OCI-M1 (cell line): ENCODE data around the gene BAIAP2.

Experiments
- DNase-seq: peaks from one replicate; lab custom pipeline; 2025; lab: John Stamatoyannopoulos, UW

The BAIAP2 gene

DNA sequence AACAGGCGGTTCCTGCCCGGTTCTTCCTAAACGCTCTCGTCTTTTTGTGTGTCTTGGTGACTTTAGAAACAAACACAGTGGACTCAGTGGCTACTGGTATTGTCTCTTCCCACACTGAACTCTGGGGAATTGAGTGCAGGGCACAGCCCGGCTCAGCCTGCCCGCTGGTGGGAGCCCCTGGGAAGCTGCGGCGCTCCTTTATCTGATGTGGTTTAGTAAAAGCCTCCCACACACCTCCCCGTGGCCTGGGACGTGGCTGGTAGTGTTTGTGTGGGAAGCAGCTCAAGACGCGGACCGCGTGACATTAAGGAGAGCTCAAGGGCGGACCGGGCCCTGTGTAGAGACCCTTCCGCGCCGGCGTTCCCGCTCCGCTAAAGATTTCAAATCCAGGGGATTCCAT lies 75.0 kb downstream of the BAIAP2 start:
- DNase-seq, result peak; percentile 73

DNA sequence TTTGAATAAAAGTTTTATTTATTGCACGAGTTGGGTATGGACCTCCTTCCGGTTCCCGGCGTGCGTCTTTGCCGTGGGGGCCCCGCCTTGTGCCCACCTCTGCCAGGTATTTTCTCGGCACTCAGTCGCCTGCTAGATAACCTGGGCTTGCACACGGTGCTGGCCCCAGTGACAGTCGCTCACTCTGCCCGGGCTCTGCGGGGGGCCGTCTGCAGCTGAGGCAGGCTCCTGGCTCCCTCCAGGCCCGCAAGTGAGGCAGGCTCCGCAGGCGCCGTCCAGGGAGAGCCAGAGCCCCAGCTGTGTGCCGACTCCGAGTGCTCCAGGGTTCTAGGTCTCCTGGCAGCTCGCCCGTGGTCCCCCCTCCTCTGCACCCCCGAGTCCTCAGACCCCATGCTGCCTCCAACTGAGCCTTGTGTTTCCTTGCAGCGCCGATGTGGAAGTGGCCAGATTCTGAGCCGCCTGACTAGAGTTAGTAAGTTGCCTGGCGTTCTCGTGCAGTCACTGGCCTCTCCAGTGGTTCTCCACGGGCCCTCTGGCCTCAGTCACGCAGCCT lies 75.6 kb downstream of the BAIAP2 start:
- DNase-seq, result no peak

DNA sequence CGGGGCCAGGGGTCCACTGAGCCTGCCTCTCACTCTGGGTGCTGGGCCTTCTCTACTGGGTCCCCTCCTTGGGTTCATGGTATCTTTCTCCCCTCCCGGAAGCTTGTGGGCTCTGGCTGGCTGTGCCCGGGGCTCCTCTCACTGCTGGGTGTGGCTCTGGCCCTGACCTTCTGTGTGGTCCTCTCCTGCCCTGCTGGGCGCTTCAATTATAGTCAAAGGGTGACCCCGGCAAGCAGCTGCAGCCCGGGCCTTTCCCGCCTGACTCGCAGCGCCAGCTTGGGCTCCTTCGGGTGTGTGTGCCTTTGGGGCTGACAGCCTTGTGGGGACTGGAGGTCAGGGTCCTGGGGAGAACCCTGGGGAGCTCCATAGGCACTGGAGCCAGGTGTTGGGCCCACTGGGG lies 76.1 kb downstream of the BAIAP2 start:
- no peak for DNase-seq

DNA sequence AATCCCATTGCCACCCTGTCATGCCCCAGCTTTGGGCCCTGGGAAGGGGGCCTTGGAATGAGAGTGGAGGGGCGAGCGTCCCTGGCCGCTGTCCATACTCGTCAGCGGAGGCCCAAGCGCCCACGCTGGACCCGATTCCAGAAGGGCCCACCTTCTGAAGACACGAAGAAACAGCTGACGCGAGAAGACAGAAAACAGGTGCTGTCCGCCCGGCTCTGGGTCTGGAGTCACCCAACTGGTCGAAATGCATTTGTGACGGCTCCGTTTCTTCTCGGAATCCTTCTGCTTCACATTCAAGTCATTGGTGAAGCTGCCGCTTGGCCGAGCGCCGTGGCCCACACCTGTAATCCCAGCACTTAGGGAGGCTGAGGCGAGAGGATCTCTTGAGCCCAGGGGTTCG lies 77.5 kb downstream of the BAIAP2 start:
- DNase-seq, result no peak

DNA sequence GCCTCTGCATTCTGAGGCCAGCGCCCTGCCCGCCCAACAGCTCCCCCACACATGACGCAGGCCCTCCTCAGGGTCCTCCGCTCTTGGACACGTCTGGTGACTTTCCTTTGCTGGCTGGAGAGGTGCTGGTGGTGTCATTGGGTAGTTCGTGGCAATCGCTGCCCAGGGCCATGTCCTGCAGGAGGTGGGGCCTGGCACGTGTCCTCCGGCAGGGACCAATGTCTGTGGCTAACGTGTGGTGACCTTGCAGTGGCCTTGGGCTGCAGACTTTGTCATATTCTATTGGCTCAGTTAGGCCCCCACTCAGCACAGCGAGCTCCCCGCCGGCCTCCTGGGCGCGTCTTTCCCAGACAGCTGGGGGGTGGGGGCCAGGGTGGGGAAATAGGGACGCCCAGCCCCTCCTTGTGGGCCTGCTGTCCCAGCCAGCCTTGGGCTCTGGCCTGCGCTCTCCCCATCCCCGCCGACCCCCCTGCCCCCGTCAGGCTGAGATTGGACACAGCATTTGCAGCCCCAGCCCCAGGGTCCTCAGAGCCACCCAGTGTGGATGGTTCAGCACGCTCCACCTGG lies 78.3 kb downstream of the BAIAP2 start:
- no peak for DNase-seq

DNA sequence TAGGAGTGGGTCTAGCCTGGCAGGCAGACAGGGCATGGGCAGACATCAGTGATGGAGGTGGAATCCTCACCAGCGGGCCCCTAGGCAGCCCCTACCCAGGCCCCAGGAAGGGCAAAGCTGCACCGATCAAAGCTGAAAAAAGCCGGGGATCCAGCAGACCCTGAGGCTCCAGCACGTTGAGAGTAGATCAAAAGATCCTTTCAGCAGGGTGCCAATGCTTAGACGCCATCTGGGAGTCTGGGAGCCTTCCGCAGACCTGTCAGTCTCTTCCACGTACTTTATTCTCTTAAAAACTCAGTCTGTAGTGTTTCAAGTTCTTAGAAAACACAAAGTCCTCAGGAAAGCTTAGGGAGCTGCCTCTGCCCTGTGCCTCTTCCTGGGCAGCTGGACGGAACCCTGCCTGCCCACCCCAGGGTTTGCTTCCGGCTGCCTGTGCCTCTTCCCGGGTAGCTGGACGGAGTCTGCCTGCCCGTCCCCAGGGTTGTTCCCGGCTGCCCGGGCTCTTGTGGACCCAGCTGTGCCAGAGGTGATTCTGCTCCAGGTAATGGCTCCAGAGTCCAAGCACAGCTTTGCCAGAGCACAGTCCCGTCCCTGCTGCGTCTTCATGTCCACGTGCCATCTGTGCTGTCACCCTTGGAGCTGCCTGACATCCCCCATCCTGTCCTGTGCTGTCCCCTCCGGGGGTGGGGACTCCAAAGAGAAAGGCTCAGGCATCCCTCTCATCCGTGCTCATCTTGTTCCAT lies 79.6 kb downstream of the BAIAP2 start:
- no peak for DNase-seq

DNA sequence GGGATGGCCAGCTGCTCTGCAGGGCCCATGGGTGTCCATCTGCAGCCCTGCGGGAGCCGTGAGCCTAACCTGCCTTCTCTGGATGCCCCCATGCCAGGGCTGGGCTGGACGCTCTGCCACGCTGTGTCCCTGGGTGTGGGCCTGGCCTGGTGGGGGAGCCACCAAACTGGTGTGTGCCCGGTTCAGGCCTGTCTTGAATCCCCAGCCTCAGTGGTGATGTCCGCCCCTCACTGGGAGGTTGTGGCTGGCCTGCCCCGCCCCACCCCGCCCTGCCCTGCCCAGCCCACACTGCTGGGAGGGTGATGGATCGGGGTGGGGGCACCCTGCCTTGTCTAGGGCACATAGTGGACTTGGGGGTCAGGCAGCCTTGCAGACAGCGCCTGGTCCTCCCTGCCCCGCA lies 80.3 kb downstream of the BAIAP2 start:
- no peak for DNase-seq

DNA sequence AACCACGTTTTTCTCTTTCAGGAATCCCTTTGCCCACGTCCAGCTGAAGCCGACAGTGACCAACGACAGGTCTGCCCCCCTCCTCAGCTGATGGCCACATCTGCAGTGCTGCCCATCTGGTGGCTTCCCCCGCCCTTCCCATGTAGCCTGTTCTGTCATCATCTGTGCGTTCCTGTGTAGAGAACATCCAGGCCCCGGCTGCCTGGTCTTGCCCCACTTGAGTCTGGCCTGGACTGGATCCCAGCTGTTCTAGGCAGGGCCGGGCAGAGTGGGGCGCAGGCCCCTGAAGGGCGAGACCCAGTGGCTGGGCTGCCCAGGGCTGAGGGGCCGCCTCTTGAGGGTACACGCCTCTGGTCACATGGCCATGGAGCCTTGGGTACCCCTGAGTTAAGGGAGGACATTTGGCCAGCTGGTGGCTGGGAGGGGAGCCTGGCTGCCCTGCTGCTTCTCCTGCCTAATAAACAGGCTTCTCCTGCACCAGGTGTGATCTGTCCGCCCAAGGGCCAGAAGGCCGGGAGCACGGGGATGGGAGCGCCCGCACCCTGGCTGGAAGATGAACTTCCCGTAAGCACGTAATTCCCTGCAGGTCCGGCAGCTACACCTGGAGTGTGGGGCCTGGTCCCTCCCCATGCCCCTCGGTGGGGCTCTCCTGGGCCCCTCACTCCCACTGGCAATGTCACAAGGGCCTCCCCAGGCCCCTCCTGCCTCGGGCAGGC lies 81.0 kb downstream of the BAIAP2 start:
- no peak for DNase-seq

DNA sequence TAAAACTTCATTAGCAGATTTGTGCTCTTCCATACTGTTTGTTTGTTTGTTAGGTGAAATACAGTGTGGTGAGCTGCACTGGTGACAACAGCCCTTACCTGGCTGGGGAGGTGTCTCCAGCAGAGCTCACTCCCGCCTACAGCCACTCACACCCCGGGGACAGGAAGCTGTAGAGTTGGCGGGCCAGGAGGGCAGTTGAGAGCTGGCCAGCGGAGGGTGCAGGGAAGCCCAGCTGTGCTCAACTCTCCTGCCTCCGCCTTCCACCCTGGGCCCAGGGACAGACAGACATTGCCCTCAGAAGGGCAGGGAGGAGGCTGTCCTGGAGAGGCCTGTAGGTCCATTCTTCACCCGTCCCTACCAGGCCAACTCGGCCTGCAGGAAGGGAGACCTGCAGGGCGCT lies 81.8 kb downstream of the BAIAP2 start:
- DNase-seq, result no peak

DNA sequence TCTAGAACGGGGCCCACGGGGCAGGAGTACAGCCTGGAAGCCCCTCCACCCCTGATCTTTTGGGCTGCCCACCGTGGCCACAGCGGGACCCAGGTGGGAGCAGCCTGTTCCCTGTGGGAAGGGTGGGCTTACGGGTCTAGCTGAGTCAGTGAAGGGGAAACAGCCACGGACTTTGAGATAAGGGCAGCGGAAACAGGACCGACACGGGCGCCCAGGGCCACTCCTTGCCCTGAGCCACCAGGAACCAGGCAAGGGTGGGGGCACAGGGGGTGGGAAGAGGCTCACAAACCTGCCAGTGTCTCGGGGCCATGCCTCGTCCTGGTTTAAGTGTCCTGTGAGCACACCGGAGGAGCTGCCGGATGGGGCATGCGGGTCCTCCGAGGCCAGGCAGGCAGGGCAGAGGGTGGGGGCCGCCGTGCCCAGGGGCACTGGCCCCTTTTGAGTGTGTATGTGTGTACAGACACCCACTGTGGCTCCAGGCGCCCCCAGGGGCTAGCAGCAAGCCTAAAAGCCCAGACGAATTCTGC lies 82.8 kb downstream of the BAIAP2 start:
- no peak for DNase-seq

DNA sequence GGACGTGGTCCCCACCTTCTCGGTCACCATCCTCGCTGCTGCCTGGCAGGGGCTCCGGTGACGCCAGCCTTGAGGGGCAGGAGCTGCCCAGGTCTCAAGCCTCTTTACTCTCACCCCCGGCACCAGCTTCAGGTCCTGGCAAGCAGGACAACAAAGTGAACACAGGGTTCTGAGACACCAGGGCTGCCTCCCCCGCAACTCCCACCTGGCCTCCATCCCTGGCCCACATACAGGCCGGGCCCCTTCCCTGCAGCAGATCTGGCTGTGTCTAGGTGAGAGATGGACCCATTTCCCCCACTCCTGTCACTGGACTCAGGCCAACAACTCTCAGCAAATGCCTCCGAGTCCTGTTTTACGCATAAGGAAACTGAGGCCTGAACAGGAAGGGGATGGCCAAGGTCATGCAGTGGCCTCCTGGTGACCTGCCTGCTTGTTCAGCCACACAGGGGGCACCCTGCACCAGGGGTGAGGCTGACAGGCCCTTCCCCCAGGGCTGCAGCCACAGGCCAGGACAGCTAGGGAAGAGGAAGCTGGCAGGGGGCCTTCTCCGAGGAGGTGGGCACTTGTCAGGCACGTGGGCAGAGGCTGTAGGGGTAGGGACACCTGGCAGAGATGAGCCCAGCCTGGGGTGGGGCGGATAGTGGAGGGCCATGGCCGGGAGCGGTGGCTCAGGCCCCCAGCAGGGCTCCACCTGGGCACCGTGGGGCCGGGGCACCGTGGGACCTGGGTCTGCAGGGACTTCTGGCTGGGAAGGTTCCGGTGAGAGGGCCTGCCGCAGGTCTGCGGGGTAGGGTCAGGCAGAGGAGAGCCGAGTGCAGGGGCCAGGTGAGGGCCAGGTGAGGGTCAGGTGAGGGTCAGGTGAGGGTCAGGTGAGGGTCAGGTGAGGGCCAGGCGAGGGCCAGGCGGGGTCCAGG lies 83.6 kb downstream of the BAIAP2 start:
- DNase-seq, result no peak

DNA sequence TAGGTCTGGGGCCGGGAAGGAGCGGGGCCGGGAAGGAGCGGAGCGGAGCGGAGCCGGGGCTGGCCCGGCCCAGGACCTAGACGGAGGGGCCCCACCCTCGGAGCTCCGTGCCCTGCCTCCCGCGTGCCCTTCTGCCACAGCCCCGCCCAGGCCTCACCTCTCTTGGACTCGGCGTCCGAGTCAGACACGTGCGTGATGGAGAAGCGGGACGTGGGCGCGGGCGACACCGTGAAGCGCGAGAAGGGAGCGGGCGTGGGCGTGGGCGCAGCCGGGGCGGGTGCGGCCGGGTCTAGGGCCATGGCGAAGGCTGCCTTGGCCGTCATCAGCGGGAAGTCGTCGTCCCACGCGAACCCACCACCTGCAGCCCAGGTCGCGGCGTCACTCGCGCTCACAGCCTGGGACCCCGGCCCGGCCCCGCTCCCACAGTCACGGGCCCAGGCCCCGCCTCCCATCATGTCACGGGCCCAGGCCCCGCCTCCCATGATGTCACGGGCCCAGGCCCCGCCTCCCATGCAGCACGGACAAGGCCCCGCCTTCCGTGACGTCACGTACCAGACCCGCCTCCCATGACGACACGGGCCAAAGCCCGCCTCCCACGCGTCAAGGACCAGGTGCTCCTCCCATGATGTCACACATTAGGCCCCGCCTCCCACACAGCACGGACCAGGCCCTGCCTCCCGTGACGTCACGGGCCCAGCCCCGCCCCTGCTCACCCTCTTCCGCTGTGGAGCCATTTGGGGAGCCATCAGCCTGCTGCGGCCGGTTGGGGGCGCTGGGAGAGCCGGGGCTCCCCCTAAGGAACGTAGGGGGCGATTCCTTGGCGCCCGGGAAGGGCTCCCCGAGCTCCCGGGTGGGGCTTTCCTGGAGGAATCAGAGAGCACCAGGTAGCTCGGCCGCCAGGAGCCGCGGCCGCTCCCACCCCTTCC lies 84.5 kb downstream of the BAIAP2 start:
- DNase-seq, result peak; percentile 82

DNA sequence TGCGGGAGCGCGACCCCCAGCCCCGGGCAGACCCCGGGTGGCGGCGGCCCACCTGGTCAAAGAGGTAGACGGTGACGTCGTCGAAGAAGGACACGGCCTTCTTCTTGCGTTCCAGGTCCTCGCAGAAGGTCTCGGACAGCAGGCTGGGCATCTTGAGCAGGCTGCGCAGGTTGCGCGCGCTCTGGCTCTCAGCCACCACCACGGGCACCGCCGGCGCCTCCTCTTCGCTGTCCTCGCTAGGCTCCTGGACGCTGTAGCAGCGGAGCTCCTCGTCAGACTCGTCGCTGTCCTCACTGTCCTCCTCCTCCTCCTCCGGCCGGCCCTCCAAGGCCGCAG lies 85.2 kb downstream of the BAIAP2 start:
- DNase-seq, result no peak

DNA sequence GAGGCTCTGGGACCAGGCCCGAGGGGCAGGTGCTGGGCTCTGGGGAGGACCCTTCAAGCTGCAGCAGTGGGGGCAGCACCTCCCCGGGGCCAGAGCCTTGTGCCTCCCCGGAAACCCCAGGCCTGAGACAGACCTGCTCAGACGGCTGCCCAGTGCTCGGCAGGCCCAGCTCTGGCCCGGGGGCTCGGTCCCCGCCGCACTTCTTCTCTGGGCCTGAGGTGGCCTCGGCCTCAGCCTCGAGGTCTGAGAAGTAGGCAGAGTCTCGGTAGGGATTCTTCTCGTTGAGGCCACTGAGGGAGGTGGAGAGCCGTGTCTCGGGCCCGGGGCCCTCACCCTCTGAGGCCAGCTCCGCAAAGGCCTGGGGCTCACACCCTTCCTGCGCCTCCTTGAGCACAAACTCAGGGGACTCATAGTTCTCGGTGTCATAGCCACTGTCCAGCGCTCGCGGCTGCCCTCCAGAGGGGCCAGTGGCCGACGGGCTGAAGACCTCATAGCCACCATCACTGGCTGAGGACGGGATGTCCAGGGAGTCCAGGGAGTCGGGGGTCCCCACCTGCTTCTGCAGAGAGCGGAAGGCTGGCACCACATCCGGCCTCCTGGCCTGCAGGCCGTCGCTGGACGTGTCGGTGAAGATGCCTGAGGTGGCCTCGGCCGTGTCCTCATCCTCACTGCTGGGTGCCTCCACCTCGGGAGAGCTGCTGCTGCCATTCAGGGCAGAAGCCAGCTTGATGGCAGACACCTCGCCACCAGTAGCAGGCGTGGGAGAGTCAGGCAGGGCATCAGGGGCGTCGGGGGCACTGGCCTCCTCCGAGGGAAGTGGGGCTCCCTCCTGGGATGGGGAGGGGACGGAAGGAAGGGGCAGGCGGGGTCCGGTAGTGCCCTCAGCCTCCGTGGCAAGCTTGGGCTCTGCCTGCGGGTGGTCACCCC lies 86.0 kb downstream of the BAIAP2 start:
- DNase-seq, result no peak

DNA sequence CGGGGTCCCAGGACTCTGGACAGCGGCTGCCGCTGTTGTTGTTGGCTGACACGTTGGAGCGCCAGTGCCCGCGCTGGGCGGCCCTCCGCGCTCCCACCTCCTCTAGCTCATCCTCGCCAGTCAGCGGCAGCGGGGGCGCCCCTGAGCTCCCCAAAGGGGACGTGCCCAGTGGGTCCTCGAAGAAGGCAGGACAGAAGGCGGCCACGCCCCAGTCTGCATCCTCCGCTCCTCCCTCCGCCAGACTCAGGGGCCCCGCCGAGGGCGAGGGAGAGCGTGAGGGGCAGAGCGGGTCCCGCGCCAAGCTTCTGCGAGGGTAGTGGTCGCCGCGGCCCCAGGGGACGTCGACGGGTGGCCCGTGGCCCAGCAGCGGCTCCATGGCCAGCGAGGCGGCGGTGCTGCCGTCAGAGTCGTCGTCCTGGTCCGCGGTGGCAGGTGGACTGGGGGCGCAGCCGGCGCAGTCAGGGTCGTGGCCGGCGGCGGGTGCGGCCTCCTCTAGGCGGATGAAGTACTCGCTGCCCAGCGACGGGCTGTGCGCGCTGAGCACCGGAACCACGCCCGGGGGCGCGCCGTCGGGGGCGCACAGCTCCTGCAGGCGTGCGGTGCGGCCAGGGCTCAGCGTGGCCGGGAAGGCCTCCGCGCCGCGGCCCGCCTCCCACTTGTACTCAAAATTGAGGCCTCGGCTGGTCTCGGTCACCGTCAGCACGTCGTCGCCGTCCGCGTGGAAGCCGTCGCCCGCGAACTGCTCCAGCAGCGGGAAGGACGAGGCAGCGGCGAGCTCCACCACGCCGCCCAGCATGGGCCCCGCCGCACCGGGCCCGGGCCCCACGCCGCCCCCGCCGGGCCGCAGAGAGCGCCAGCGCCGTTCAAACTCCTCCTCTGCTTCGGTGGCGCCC lies 87.1 kb downstream of the BAIAP2 start:
- no peak for DNase-seq

DNA sequence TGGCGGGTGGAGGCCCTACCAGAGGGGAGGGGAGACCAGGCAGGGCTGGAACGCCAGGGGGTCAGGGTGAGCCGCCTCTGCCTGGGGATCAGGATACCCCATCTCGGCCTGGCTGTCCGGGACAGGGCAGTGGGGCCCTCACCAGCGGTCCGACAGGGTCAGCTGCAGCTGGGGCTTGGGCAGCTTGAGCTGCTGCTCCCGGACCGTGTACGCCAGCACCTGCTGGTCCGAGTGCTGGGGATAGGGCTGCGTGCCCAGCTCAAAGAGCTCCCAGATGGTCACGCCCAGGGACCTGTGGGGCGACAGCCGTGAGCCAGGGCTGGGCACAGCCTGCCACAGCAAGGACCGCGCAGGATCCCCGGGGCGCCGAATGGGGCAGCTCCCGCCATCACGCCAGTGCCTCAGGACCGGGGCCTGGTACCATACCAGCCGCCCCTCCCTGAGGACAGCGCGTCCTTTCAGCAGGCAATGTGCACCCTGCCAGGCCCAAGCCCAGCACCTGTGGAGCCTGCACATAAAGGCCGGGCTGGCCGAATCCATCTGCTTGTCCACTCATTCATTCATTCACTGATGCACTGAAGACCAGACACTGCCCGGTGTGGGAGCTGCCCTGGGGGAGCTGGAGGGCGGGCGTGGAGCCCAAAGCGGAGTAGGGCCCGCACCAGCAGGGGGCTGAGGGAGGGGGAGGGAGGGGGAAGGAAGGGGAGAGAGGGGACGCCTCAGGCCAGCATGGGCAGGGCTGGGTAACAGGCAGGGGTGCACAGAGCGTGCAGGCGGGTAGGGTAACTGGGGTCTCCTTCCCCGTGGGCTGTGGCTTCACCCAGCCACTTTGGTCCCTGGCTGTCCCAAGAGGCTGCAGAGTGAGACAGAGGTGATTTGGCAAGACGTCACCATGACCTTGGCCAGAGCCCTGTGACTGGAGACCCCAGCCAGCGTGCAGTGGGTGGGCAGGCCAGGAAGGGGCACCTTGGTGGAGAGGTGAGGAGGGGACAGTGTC lies 88.4 kb downstream of the BAIAP2 start:
- DNase-seq, result no peak

DNA sequence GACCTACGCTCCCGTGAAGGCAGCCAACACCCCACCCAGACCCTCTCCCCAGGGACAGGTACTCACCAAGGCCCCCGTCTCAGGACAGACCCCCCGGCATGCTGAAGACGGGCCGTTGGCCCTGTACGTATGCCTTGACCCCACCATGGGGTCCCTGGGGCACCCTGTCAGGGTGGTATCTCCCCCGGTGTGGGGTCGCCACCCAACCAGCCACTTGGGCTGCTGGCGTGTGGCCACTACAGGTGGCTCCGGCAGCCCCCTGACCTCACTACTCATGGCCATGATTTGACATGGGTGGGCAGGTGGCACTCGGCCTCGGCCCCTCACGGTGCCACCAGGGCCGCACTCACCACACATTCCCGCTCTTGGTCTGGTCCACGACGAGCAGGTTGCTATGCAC lies 89.4 kb downstream of the BAIAP2 start:
- DNase-seq, result no peak
